Myocyte (in vitro differentiated cells): Measurements from ENCODE around the gene KRTAP10-10. TPM values are rescaled to one million over a fixed set of nuclear protein-coding genes. Genes with fewer than 3 reads are reported as not detected.
"Not testable (repeated sequence)": the region's sequence is repeated elsewhere in the genome, so short reads cannot be mapped to it uniquely, and the experiment has no call there.

ENCODE experiments used
- DNase-seq: peaks from one replicate; pipeline ENCODE4 v3.0.0-alpha.2; 2012; ENCODE audit warnings: low read depth
- total RNA-seq: library from RNA; depleted of rRNA; stranded (reverse); fragments of >200 nt; gene quantifications from 2 replicates; pipeline ENCODE4 v1.2.3, GENCODE V29; 2014

Gene KRTAP10-10
- total RNA-seq, 1 donor from 2014 or later = not detected

DNA sequence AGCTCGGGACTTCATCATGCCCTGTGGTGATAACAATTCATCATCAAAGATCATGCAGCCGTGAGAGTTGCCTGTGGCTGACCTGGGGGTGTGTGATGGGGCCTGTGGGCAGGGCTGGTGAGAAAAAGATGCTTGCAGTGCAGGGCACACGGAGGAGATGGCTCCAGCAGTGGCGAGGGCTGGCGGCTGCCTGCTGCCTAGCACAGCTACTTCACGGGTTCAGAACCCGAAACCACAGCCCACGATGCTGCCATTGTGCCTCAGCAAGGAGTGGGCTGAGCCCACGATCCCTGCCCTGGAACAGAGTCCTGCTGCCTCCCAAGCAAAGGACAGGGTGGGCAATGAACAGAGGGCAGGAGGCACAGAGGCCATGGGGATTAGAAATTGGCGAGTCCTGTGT lies 10.9 kb upstream of the KRTAP10-10 start:
- DNase-seq = no peak

DNA sequence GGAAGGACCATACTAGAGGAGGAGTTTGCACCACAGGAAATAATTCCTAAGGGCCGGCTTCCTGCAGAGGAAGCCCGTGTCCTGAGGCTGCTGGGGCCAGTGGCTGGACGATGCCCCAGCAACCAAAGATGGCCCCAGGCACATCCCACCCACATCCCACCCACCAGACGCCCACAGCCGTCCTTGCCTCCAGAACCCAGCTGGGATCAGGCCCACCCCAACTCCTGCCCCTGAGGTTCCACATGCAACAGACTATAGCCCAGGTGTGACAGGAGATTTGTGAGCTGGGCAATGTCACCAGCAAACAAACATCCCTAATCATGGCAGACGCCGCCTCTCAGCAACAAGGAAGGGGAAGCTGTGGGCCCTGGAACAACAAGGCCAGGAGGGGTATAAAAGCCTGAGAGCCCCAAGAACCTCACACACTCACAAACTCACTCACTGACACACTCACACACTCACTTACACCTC lies 10.4 kb upstream of the KRTAP10-10 start, which contains the start of gene KRTAP10-9:
KRTAP10-9 (plus strand) TSS at position 421 of the 471 bp plus-strand sequence. CDS start 79 bp downstream, outside the sequence.
- DNase-seq = no peak

DNA sequence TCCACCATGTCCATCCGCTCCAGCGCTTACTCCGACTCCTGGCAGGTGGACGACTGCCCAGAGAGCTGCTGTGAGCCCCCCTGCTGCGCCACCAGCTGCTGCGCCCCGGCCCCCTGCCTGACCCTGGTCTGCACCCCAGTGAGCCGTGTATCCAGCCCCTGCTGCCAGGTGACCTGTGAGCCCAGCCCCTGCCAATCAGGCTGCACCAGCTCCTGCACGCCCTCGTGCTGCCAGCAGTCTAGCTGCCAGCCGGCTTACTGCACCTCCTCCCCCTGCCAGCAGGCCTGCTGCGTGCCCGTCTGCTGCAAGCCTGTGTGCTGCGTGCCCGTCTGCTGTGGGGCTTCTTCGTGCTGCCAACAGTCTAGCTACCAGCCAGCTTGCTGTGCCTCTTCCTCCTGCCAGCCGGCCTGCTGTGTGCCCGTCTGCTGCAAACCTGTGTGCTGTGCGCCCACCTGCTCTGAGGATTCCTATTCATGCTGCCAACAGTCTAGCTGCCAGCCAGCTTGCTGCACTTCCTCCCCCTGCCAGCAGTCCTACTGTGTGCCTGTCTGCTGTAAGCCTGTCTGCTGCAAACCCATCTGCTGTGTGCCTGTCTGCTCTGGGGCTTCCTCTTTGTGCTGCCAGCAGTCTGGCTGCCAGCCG lies 9.9 kb upstream of the KRTAP10-10 start:
- not testable (repeated sequence) for DNase-seq

GRCh38 chr21:44627831-44628233 lies 9.3 kb upstream of the KRTAP10-10 start:
- not testable (repeated sequence) for DNase-seq

DNA sequence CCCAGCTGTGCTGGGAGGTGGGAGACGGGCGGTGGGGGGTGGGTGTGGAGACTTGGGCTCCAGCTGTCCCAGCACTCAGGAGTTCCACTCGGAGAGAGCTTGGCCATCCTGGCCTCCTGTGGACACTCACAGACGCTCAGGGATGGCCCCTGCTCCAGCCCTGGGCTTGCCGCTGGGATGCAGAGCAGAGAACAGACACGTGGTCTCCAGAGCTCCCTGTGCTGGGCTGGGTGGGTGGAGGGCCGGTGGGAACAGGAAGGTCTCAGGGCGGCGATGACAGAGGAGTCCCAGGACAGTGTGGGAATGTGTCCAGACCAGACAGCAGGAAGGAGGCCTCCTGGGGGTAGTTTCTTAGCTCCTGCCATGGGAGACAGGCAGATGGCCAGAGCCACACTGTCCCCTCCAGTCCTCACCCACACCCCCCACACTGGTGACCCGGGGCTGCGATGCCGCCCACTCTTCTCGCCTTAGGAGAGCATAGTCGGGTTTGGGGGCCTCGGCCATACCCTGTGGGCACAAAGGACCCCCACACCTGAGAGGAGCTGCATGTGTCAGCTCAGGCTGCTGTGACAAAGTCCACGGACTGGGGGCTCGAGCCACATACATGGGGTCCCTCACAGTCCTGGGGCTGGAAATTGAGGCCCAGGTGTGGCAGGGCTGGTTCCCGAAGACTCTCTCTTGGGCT lies 8.3 kb upstream of the KRTAP10-10 start:
- DNase-seq = no peak

GRCh38 chr21:44630440-44630839 lies 6.7 kb upstream of the KRTAP10-10 start:
- no peak for DNase-seq

DNA sequence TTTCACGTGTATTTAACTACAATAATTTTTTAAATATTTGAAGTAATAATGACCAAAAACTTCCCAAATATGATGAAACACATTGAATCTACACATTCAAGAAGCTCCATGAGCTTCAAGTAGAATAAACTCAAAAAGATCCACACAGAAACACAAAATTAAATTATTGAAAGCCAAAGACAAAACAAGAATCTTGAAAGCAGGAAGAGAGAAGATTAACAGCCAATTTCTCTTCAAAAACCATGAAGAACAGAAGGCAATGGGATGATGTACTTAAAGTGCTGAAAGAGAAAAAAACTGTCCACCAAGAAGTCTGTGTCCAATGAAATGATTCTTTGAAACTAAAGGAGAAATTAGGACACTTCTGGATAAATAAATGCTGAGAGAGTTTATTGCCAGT lies 5.1 kb upstream of the KRTAP10-10 start:
- DNase-seq = no peak

- no peak for DNase-seq
These were observed 743 bp upstream of the KRTAP10-10 start for GRCh38 chr21:44636209-44637017.

GRCh38 chr21:44637851-44638348 lies 744 bp downstream of the KRTAP10-10 start:
- not testable (repeated sequence) for DNase-seq

DNA sequence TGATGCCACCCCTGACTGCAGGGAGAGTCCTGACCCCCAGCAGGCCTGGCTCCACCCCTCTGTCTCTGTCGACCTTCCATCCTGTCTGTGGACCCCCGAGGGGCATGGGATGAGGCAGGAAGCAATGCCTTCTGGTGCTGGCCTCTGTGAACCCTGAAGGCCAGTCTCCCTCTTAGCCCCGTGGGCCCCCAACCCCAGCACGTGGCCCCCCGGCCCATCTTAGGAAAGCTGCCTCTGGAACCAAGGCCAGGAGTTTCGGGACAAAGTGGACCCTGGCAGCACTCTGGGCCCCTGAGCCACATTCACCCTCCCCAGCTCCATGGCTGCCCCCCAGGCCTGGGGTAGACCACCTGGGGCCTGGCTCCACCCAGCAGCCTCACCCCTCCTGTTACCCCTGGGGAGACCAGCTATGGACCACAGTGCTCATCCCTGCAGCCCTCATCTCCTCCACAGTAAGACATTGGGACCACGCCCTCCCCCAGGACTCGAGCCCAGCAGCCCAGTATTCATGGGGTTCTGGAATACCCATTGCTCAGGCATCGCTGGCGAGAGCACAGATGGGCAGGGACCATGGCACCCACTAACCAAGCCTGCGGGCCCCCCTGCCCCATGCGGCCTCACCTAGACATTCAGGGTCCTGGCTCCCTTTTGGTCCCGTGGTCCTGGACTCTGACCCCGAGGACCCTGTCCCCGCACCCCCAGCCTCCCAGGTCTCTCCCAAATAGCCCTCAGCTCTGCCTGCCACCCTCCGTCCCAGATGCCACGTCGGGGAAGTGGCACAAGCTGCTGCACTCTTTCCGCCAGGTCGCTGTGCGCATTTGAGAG lies 1.6 kb downstream of the KRTAP10-10 start:
- not testable (repeated sequence) for DNase-seq

DNA sequence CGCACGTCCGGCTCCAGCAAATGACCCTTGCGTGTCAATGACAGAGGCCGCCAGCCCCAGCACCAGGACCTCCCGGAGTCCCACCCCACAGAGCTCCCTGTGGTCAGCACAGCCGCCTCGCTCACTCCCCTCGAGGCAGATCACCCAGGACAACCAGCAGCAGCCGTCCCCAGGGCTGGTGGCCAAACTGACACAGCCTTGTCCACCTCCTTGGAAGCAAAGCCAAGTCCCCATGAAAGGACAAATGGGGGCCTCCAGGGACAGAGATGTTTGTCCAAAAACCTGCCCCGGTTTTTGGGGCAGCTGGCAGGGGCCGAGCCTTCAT lies 2.1 kb downstream of the KRTAP10-10 start:
- no peak for DNase-seq

GRCh38 chr21:44640761-44641160 lies 3.6 kb downstream of the KRTAP10-10 start:
- no peak for DNase-seq

DNA sequence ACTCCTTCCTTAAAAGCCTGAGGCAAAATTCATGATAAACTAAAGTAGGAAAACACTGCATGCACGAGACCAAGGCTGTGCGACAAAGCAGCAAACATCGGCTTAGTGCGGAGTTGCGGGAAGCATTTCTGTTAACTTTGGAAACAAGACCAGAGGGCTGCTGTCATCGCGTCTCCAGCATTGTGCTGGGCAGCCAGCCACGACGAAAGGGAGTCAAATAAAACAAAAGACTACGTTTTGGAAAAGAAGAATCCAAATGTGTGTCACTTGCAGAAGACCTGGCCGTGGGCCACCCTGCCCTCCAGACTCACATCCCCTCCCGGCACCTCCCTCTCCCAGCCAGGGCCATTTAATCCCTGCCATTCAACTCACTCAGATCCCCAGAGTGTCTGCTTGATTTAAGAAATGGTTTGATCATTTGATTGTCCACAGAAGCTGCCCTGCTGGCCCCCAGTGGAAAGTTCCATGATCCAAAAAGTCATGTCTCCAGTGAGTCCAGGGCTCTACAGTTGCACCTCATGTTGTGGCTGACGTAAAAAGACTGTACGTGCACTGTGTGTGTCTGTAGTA lies 6.7 kb downstream of the KRTAP10-10 start:
- DNase-seq = no peak

DNA sequence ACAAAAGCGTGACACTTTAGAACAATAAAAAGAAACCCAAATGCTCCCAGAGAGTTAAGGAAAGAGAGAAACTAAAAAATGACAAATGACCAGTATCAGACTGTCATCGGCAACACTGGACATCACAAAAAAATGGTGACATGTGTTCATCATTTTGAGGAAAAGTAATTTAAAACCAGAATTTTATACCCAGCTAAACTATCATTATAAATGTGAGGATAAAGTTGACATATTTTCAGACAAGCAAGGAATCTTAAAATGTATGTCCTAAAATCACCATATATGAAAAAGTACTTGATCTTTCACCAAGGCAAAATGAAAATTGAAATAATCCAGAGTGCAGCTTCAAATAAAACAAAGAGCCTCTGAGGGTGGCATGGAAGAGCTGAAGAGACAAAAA lies 7.7 kb downstream of the KRTAP10-10 start:
- DNase-seq = no peak

DNA sequence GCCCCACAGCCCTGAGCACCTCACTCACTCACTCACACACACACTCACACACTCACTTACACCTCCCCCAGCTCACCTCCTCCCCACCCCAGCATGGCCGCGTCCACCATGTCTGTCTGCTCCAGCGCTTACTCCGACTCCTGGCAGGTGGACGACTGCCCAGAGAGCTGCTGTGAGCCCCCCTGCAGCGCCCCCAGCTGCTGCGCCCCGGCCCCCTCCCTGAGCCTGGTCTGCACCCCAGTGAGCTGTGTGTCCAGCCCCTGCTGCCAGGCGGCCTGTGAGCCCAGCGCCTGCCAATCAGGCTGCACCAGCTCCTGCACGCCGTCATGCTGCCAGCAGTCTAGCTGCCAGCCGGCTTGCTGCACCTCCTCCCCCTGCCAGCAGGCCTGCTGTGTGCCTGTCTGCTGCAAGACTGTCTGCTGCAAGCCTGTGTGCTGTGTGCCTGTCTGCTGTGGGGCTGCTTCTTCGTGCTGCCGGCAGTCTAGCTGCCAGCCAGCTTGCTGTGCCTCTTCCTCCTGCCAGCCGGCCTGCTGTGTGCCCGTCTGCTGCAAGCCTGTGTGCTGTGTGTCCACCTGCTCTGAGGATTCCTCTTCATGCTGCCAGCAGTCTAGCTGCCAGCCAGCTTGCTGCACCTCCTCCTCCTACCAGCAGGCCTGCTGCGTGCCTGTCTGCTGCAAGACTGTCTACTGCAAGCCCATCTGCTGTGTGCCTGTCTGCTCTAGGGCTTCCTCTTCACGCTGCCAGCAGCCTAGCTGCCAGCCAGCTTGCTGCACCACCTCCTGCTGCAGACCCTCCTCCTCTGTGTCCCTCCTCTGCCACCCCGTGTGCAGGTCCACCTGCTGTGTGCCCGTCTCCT lies 9.4 kb downstream of the KRTAP10-10 start, which contains the start of gene KRTAP10-11:
KRTAP10-11 (plus strand) TSS at position 49 of the 856 bp plus-strand sequence; CDS start at position 94, 45 bp downstream.
- DNase-seq = peak; percentile 6

GRCh38 chr21:44647222-44647552 lies 10.0 kb downstream of the KRTAP10-10 start:
- peak; percentile 22 for DNase-seq

- peak; percentile 28 for DNase-seq
These were observed 11.6 kb downstream of the KRTAP10-10 start for GRCh38 chr21:44648557-44649311.

DNA sequence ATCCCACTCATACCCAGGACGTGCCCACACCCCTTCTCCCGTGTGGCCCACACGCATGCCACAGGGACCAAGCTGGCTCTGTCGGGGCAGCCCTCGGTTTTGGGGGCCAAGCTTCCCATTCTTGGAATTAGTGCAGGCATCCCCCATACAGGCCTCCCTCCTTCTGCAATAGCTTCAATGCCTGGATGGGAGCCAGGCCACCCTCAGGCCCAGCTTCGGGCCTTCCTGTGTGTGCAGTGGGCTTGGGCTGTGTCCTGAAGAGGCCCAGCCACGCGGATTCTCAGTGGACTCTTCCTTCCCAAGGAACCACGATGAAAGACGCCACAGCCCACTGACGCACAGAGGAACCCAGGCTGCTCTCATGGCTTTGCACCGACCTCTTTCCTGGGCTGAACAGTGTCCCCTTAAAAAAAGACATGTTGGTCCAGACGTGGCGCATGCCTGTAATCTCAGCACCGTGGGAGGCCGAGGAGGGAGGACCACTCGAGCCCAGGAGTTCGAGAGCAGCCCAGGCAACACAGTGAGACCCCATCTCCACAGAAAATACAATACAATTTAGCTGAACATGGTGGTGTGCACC lies 12.5 kb downstream of the KRTAP10-10 start:
- no peak for DNase-seq
